Astrocyte (in vitro differentiated cells and primary cell): Measurements from ENCODE around the gene TNIK. TPM values are rescaled to one million over a fixed set of nuclear protein-coding genes. Genes with fewer than 3 reads are reported as not detected.

Experiments used
- DNase-seq: peaks from one replicate; pipeline ENCODE4 v3.0.0-alpha.2; 2010; ENCODE audit warnings: low read depth
- FAIRE-seq: peaks from 2 replicates; lab custom pipeline; 2011; peaks lifted over from hg19 to GRCh38; lab: Jason Lieb, UNC
- H2AFZ ChIP-seq: 2 replicates; pipeline ENCODE4 v1.6.0; 2012; ENCODE audit warnings: low read depth, low read length, inconsistent platforms
- H3K27ac ChIP-seq: 2 replicates; pipeline ENCODE4 v1.5.1; 2011; ENCODE audit warnings: low read depth, low read length, inconsistent platforms
- H3K27me3 ChIP-seq: 2 replicates; pipeline ENCODE4 v1.6.0; 2011; ENCODE audit warnings: low read length, inconsistent platforms; ENCODE audit not compliant: insufficient read depth
- H3K36me3 ChIP-seq: 2 replicates; pipeline ENCODE4 v1.5.1; 2011; ENCODE audit warnings: low read length, inconsistent platforms; ENCODE audit not compliant: insufficient read depth
- H3K4me1 ChIP-seq: 2 replicates; pipeline ENCODE4 v1.5.1; 2011; ENCODE audit warnings: low read length, inconsistent platforms; ENCODE audit not compliant: insufficient read depth
- H3K4me2 ChIP-seq: 2 replicates; pipeline ENCODE4 v1.6.0; 2012; ENCODE audit warnings: low read length, inconsistent platforms
- H3K4me3 ChIP-seq: 2 replicates; pipeline ENCODE4 v1.5.1; 2011; ENCODE audit warnings: low read depth, mild to moderate bottlenecking, low read length, inconsistent platforms; ENCODE audit not compliant: insufficient read depth
- H3K79me2 ChIP-seq: 2 replicates; pipeline ENCODE4 v1.6.0; 2012; ENCODE audit warnings: mild to moderate bottlenecking, low read length, inconsistent platforms; ENCODE audit not compliant: insufficient read depth
- H3K9ac ChIP-seq: 2 replicates; pipeline ENCODE4 v1.6.0; 2012; ENCODE audit warnings: mild to moderate bottlenecking, low read length, inconsistent platforms
- H3K9me3 ChIP-seq: 2 replicates; pipeline ENCODE4 v1.5.1; 2012; ENCODE audit warnings: low read depth, mild to moderate bottlenecking, low read length, inconsistent platforms; ENCODE audit not compliant: insufficient read depth
- H4K20me1 ChIP-seq: 2 replicates; pipeline ENCODE4 v1.6.0; 2012; ENCODE audit warnings: low read length, inconsistent platforms; ENCODE audit not compliant: insufficient read depth
- H3K27ac Mint-ChIP-seq: one replicate; pipeline ENCODE4 v1.8.0; 2021; ENCODE audit warnings: mild to moderate bottlenecking, mixed read lengths; ENCODE audit not compliant: unreplicated experiment
- H3K27me3 Mint-ChIP-seq: one replicate; pipeline ENCODE4 v1.8.0; 2021; ENCODE audit warnings: low read depth, mixed read lengths; ENCODE audit not compliant: unreplicated experiment
- H3K36me3 Mint-ChIP-seq: one replicate; pipeline ENCODE4 v1.8.0; 2021; ENCODE audit warnings: low read depth, mixed read lengths; ENCODE audit not compliant: unreplicated experiment
- H3K4me1 Mint-ChIP-seq: one replicate; pipeline ENCODE4 v1.8.0; 2021; ENCODE audit warnings: low read depth, mixed read lengths; ENCODE audit not compliant: unreplicated experiment
- H3K4me3 Mint-ChIP-seq: one replicate; pipeline ENCODE4 v1.8.0; 2021; ENCODE audit warnings: mild to moderate bottlenecking, moderate library complexity, mixed read lengths; ENCODE audit not compliant: unreplicated experiment
- H3K9me3 Mint-ChIP-seq: one replicate; pipeline ENCODE4 v1.8.0; 2021; ENCODE audit warnings: mild to moderate bottlenecking, mixed read lengths; ENCODE audit not compliant: unreplicated experiment
- EZH2 ChIP-seq: IDR thresholded peaks from 2 replicates; pipeline ENCODE4 v1.6.1; 2012; ENCODE audit warnings: mild to moderate bottlenecking, low read length, inconsistent platforms; ENCODE audit not compliant: insufficient read depth
- total RNA-seq: library from RNA; stranded (reverse); gene quantifications from 2 replicates; pipeline ENCODE4 v1.2.1, GENCODE V29; 2021
- TF ChIP-seq, protein P1 (sequence below): IDR thresholded peaks from 2 replicates; pipeline ENCODE4 v1.5.1; 2011; ENCODE audit warnings: low read depth, mild to moderate bottlenecking, inconsistent platforms, low read length, moderate library complexity; ENCODE audit not compliant: insufficient read depth

TNIK gene
- total RNA-seq, 1 donor from 2014 or later: 70.0 TPM

DNA sequence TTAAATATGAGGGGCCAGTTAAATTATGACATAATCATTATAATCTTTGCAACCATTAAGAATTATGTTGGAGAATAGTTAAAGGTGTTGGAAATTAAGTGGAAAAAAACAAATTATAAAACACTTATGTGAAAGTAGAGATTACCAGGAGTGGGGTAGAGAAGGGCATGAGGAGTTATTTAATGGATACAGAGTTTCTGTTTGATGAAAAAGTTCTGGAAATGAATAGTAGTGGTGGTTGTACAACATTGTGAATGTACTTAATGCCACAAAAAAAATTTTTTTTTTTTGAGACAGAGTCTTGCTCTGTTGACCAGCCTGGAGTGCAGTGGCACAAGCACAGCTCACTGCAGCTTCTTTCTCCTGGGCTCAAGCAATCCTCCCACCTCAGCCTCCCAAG, 25.1 kb upstream of the TNIK start:
- Histone ChIP-seq H3K27ac (no peak overlapping the region), H2AFZ (no peak overlapping the region), H3K36me3 (no peaks in the 10 kb centered on the region), H3K79me2 (no peaks in the 10 kb centered on the region), H3K27me3 (no peaks in the 10 kb centered on the region), H3K4me3 (no peak overlapping the region), H3K4me2 (no peak overlapping the region), H4K20me1 (no peaks in the 10 kb centered on the region), H3K9ac (no peak overlapping the region), H3K4me1 (peaks cover 6% of the 10 kb centered on the region), H3K9me3 (no peaks in the 10 kb centered on the region)
- H3K27me3 Mint-ChIP-seq: no peaks in the 10 kb centered on the region
- DNase-seq (no peak), FAIRE-seq (no peak)
- H3K4me3 Mint-ChIP-seq: no peak overlapping the region
- peaks cover 3% of the 10 kb centered on the region for H3K9me3 Mint-ChIP-seq
- TF ChIP-seq EZH2: no peak
- TF ChIP-seq, protein P1, sequence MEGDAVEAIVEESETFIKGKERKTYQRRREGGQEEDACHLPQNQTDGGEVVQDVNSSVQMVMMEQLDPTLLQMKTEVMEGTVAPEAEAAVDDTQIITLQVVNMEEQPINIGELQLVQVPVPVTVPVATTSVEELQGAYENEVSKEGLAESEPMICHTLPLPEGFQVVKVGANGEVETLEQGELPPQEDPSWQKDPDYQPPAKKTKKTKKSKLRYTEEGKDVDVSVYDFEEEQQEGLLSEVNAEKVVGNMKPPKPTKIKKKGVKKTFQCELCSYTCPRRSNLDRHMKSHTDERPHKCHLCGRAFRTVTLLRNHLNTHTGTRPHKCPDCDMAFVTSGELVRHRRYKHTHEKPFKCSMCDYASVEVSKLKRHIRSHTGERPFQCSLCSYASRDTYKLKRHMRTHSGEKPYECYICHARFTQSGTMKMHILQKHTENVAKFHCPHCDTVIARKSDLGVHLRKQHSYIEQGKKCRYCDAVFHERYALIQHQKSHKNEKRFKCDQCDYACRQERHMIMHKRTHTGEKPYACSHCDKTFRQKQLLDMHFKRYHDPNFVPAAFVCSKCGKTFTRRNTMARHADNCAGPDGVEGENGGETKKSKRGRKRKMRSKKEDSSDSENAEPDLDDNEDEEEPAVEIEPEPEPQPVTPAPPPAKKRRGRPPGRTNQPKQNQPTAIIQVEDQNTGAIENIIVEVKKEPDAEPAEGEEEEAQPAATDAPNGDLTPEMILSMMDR: no peak
- H3K36me3 Mint-ChIP-seq: no peaks in the 10 kb centered on the region
- H3K4me1 Mint-ChIP-seq: peaks cover 6% of the 10 kb centered on the region
- no peak overlapping the region for H3K27ac Mint-ChIP-seq

DNA sequence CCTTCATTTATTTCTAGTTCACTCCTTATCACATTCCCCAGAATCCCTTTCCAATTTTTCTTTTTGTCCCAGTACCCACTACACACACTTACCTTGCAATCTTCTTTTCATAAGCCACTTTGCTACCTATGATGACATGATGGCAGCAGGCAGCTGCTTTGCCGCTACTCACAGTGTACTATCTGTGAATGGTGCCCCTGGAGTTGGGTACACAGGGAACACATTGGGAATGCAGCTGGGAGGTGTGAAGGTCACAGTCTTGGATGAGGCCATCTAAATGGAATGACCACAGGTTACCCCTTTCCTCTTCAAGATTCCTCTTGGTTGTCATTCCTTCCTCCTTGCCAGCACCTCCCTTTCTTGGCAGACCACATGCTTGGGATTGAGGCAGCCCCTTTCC, 20.8 kb upstream of the TNIK start:
- Histone ChIP-seq H3K27ac (no peak overlapping the region), H3K4me2 (peak overlapping the region; percentile 12), H3K4me3 (no peak overlapping the region), H3K4me1 (peaks cover 6% of the 10 kb centered on the region), H3K27me3 (no peaks in the 10 kb centered on the region), H2AFZ (no peak overlapping the region), H3K9ac (no peak overlapping the region), H3K36me3 (no peaks in the 10 kb centered on the region), H4K20me1 (no peaks in the 10 kb centered on the region), H3K9me3 (no peaks in the 10 kb centered on the region), H3K79me2 (no peaks in the 10 kb centered on the region)
- FAIRE-seq: no peak
- no peaks in the 10 kb centered on the region for H3K36me3 Mint-ChIP-seq
- no peak for DNase-seq
- no peaks in the 10 kb centered on the region for H3K27me3 Mint-ChIP-seq
- no peak overlapping the region for H3K4me3 Mint-ChIP-seq
- H3K4me1 Mint-ChIP-seq: peaks cover 7% of the 10 kb centered on the region
- no peak for TF ChIP-seq EZH2
- no peak overlapping the region for H3K27ac Mint-ChIP-seq
- H3K9me3 Mint-ChIP-seq: peaks cover 3% of the 10 kb centered on the region

DNA sequence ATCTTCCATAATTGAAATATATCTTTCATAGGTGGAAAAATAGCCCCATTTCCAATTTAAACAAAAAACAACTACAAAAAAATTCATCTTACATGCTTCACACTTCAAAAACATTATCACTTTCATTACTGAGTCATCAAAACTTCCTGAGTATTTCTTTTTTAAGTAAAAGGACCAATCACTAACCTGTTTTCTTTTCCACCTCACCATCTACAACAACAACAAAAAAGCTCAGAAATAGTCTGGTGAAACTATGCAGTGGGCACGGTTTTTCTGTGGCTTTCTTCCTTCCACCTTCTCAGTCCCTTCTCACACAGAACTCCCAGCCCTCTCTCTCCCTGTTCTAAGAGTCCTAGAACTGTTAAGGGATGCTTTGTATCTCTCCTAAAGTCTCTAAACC, 20.3 kb upstream of the TNIK start:
- no peaks in the 10 kb centered on the region for H3K27me3 ChIP-seq
- H3K4me2 ChIP-seq: peak overlapping the region; percentile 12
- DNase-seq (peak; percentile 22), FAIRE-seq (no peak)
- no peak overlapping the region for H2AFZ ChIP-seq
- H3K36me3 ChIP-seq: no peaks in the 10 kb centered on the region
- H4K20me1 ChIP-seq: no peaks in the 10 kb centered on the region
- no peak overlapping the region for H3K27ac ChIP-seq
- H3K27me3 Mint-ChIP-seq: no peaks in the 10 kb centered on the region
- peaks cover 3% of the 10 kb centered on the region for H3K9me3 Mint-ChIP-seq
- peaks cover 7% of the 10 kb centered on the region for H3K4me1 Mint-ChIP-seq
- H3K4me3 ChIP-seq: no peak overlapping the region
- H3K9me3 ChIP-seq: no peaks in the 10 kb centered on the region
- TF ChIP-seq EZH2: no peak
- TF ChIP-seq, protein P1: no peak
- H3K4me3 Mint-ChIP-seq: no peak overlapping the region
- H3K36me3 Mint-ChIP-seq: no peaks in the 10 kb centered on the region
- H3K4me1 ChIP-seq: peaks cover 6% of the 10 kb centered on the region
- H3K79me2 ChIP-seq: no peaks in the 10 kb centered on the region
- H3K27ac Mint-ChIP-seq: no peak overlapping the region
- H3K9ac ChIP-seq: no peak overlapping the region
